ENCODE measurements around the gene RABL6.

DNA sequence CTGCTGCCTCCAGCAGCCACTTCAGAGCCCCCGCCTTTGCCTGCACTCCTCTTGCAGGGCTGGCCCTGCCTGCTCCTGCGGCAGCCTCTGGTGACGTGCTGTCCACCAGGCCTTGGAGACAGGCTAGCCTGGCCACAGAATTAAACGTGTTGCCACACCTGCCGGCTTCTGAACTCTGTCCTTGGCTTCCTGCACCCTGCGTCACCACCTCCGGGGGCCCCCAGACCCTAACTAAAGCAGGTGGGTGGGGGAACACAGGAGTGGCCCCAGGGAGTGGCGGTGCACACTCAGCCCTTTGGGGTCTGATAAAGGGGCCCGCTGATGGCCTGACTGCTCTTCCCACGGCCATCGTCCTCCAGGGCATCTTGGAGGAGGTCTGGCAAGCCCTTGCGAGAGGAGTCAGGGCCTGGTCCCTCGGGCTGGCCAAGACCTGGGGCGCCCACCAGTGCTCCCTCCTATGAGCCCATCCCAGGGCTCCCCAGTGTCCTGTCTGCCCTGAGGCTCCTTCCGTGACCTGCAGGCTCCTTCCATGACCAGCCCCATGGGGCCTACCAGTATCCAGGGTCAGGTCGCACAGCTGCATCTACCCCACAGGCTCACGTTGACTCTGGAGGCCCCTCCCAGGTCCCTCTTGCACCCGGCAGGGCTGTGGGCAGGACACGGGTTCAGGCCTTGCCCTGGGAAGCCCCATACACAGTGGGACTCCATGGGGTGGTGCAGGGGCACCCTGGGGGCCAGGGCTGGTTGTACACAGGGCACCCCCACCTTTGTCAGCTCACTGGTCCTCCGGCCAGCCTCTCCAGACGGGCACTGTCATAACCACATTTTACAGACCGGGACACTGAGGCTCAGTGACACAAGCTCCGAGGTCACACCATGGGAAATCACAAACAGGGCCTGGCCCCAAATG, 43.4 kb downstream of the RABL6 start:
- no peak for TF ChIP-seq EZH2 (IDR thresholded peaks at IDR 0.05; ENCODE audit: insufficient read depth, low read length)
- TF ChIP-seq, protein P1, sequence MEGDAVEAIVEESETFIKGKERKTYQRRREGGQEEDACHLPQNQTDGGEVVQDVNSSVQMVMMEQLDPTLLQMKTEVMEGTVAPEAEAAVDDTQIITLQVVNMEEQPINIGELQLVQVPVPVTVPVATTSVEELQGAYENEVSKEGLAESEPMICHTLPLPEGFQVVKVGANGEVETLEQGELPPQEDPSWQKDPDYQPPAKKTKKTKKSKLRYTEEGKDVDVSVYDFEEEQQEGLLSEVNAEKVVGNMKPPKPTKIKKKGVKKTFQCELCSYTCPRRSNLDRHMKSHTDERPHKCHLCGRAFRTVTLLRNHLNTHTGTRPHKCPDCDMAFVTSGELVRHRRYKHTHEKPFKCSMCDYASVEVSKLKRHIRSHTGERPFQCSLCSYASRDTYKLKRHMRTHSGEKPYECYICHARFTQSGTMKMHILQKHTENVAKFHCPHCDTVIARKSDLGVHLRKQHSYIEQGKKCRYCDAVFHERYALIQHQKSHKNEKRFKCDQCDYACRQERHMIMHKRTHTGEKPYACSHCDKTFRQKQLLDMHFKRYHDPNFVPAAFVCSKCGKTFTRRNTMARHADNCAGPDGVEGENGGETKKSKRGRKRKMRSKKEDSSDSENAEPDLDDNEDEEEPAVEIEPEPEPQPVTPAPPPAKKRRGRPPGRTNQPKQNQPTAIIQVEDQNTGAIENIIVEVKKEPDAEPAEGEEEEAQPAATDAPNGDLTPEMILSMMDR (IDR thresholded peaks at IDR 0.05; ENCODE audit: insufficient read depth, low read depth, low read length): no peak
